ENCODE data around the gene ABCF1. TPM values are rescaled to one million over a fixed set of nuclear protein-coding genes. Genes with fewer than 3 reads are reported as not detected.

Gene ABCF1
- total RNA-seq, 2 donors from 2014 or later = 43.6 to 61.3 TPM

- Histone ChIP-seq H3K27ac (peak overlapping the region; percentile 92), H3K9me3 (no peaks in the 10 kb centered on the region), H3K36me3 (no peaks in the 10 kb centered on the region), H3K9ac (ENCODE audit: low read depth in 2 of 2, low read length in 2 of 2) (peak overlapping the region; percentile 67 to 92), H3K4me3 (peak overlapping the region; percentile 73), H3K4me1 (peaks cover 21% of the 10 kb centered on the region), H3K27me3 (no peaks in the 10 kb centered on the region)
- no peak for TF ChIP-seq CTCF (IDR thresholded peaks at IDR 0.05)
- DNase-seq = no peak
- intact Hi-C loops (cut with DNase I) = no loop called here
These were observed 535 bp upstream of the ABCF1 start for GRCh38 chr6:30570740-30571074.

GRCh38 chr6:30571762-30572082, 480 bp downstream of the ABCF1 start:
- Histone ChIP-seq H3K27me3 (no peaks in the 10 kb centered on the region), H3K4me1 (peaks cover 21% of the 10 kb centered on the region), H3K9ac (ENCODE audit: low read depth in 2 of 2, low read length in 2 of 2) (peak overlapping the region; percentile 84 to 88), H3K36me3 (no peaks in the 10 kb centered on the region), H3K4me3 (peak overlapping the region; percentile 73), H3K27ac (peak overlapping the region; percentile 92), H3K9me3 (no peaks in the 10 kb centered on the region)
- no peak for TF ChIP-seq CTCF (IDR thresholded peaks at IDR 0.05)
- intact Hi-C loops (cut with DNase I) = no loop called here
- no peak for DNase-seq

- Histone ChIP-seq H3K4me1 (peaks cover 21% of the 10 kb centered on the region), H3K9ac (ENCODE audit: low read depth in 2 of 2, low read length in 2 of 2) (peak overlapping the region; percentile 84 to 88), H3K27me3 (no peaks in the 10 kb centered on the region), H3K4me3 (peak overlapping the region; percentile 73), H3K9me3 (no peaks in the 10 kb centered on the region), H3K27ac (peak overlapping the region; percentile 92), H3K36me3 (no peaks in the 10 kb centered on the region)
- intact Hi-C loops (cut with DNase I) = no loop called here
- TF ChIP-seq CTCF (IDR thresholded peaks at IDR 0.05) = no peak
- no peak for DNase-seq
These were observed 906 bp downstream of the ABCF1 start for GRCh38 chr6:30572148-30572547.

- Histone ChIP-seq H3K27me3 (no peaks in the 10 kb centered on the region), H3K9ac (ENCODE audit: low read depth in 2 of 2, low read length in 2 of 2) (no peak overlapping the region), H3K27ac (no peak overlapping the region), H3K36me3 (peaks cover 4% of the 10 kb centered on the region), H3K4me1 (peaks cover 21% of the 10 kb centered on the region), H3K9me3 (no peaks in the 10 kb centered on the region), H3K4me3 (no peak overlapping the region)
- intact Hi-C loops (cut with DNase I) = no loop called here
- no peak for DNase-seq
- TF ChIP-seq CTCF (IDR thresholded peaks at IDR 0.05) = no peak
These were observed 1.9 kb downstream of the ABCF1 start for GRCh38 chr6:30573113-30573512.

- no peak for DNase-seq
- no peak overlapping the region for H3K27ac ChIP-seq
- no peak overlapping the region for H3K9ac ChIP-seq (ENCODE audit: low read depth in 2 of 2, low read length in 2 of 2)
- H3K4me3 ChIP-seq = no peak overlapping the region
- H3K27me3 ChIP-seq = no peaks in the 10 kb centered on the region
- intact Hi-C loops (cut with DNase I) = no loop called here
- H3K36me3 ChIP-seq = peaks cover 13% of the 10 kb centered on the region
- no peak for TF ChIP-seq CTCF (IDR thresholded peaks at IDR 0.05)
- no peaks in the 10 kb centered on the region for H3K9me3 ChIP-seq
- H3K4me1 ChIP-seq = peaks cover 2% of the 10 kb centered on the region
These were observed 6.8 kb downstream of the ABCF1 start for GRCh38 chr6:30578051-30578450.

GRCh38 chr6:30583921-30584320, 12.7 kb downstream of the ABCF1 start:
- no peak for TF ChIP-seq CTCF (IDR thresholded peaks at IDR 0.05)
- no peak overlapping the region for H3K9ac ChIP-seq (ENCODE audit: low read depth in 2 of 2, low read length in 2 of 2)

More at GRCh38 chr6:30583921-30584320, 12.7 kb downstream of the ABCF1 start:
- Histone ChIP-seq H3K4me3 (no peak overlapping the region), H3K9me3 (no peaks in the 10 kb centered on the region), H3K27ac (no peak overlapping the region), H3K27me3 (no peaks in the 10 kb centered on the region), H3K36me3 (peaks cover 5% of the 10 kb centered on the region), H3K4me1 (no peaks in the 10 kb centered on the region)
- intact Hi-C loops (cut with DNase I) = no loop called here
- no peak for DNase-seq
